ENCODE measurements around the gene TMEM132D.

The TMEM132D gene

GRCh38 chr12:129534966-129535750 is 368.7 kb downstream of the TMEM132D start:
- no peak for DNase-seq (ENCODE audit: low spot score)

DNA sequence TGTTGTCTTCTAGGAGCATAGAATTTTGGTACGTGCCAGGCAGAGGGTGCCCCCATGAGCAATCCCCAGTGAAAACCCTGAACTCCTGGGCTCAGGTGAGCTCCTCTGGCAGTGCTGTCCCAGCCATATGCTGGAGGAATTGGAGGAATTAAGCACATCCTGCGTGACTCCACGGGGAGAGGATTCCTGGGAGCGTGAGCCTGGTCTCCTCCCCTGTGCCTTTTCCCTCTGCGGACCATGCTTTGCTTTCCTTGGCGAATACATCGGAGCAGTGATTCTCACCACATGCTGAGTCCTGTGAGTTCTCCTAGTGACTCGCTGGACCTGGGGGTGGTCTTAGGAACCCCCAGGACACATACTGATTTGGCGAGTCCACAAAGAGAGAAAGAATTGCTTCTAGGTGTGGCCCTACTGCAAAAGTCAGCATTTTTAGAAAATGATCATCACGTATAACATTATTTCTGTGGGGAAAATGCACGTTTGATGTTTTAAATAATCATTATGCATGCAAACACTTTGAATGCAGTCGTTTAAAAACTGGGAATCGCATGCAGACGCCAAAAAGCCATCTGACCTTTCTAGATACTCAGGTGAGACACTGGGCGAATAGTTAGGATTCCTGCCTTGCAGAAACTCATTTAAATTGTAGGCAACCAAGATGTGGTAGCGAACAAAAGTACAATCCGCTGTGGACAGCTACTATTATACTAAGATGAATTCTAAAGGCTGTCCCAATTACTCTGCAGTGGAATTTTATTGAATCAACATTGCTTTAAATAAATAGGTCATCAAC is 370.9 kb downstream of the TMEM132D start:
- no peak for DNase-seq (ENCODE audit: low spot score)

DNA sequence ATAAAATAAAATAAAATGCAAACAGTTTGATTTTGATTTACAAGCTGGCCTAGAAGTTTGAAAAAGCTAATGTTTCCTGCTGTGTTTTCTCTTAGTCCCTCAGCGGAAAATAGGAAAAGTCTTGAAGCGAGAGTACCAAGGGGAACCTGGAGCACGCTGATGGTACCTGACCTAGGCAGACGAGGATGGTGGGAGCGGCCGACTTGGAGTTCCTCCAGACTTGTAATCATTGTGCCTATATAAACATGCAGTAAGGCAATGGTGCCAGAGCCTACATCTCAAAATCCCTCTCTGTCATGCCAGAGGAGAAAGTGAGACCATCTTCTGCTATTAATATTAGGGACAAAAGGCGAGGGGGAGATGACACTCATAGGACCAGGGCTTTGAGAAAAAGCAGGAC is 371.7 kb downstream of the TMEM132D start:
- DNase-seq (ENCODE audit: low spot score), result no peak

DNA sequence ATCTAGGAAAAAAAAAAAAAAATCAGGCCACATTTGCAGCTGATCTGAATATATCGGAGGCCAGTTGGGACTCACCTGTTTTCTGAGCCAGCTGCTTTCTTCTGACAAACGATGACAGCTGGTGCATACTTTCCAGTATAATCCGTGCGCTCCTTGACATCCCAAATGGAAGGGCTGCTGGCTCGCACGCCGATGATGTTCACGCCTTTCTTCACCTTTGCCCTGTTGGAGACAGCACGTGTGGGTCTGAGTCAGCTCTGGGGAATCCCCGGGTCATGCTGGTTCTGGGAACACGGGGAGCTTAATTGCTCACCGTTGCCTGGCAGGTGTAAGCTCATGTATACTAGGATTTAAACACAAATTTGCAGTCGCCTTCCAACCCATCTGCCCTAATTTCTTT is 372.8 kb downstream of the TMEM132D start:
- DNase-seq (ENCODE audit: low spot score), result no peak

DNA sequence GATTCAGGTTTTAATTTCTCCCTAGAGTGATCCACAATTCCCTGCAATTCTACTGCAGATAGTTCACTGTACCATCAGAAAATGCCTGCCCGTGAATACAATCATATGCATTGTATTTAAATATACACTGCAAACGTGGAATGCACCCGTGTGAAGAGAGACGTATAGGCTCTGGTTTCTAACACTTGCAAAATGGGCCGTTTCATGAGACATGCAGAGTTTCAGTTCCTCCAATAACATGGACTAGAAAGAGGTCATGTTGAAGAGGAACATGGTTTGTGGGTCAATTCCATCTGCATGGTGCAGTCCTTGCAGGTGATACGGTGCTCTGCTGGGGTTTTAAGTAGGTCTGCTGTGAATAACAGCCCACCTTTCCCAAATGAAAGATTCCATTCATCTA is 373.3 kb downstream of the TMEM132D start:
- no peak for DNase-seq (ENCODE audit: low spot score)

GRCh38 chr12:129527506-129527905 is 376.3 kb downstream of the TMEM132D start:
- no peak for DNase-seq (ENCODE audit: low spot score)

DNA sequence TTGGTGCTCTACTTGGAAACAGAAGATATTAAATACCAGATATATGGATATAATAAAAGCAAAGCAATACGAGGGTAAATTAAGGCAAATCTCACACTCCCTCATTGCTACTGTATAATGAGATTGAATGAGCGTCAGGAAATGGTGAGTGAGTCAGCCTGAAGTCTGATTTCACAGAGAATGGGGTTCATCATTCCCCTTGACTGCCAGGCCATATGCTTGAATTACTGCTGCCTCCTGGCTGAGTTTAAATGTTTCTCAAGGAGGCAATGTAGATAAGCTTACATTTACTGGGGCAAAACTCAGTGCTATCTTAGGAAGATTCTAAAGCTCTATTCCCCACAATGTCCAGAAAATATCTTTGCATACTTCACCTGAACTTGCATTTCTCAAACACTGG is 380.2 kb downstream of the TMEM132D start:
- DNase-seq (ENCODE audit: low spot score), result no peak

DNA sequence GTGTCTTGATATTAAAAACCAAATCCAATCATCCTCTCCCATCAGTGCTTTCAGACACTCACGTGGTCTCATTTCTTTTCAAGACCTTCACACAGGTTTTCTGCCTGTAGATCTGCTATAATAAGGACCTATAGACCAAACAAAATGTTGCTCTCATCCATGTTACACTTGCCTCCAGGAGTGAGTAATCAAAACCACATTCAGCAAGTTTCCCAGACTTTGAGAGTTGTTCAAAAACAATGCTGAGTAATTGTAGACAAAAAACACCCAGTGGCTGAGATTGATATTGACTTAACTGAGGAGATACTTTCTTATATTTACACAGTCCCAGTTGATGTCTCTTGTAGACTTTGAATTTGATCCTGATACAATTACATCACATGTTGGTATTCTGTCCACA is 383.1 kb downstream of the TMEM132D start:
- no peak for DNase-seq (ENCODE audit: low spot score)

DNA sequence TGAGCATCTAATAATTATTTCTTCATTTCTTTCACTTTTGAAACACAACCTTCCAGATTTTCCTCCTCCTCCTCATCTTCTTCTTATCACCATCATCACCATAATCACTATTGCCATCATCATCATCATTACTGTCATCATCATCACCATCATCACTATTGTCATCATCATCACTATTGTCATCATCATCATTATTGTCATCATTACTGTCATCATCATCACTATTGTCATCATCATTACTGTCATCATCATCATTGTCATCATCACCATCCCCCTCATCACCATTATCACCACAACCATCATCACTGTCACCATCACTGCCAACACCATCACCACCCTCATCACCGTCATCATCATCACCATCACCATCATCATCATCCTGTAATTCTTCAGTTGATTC is 400.0 kb downstream of the TMEM132D start:
- DNase-seq (ENCODE audit: low spot score), result no peak

DNA sequence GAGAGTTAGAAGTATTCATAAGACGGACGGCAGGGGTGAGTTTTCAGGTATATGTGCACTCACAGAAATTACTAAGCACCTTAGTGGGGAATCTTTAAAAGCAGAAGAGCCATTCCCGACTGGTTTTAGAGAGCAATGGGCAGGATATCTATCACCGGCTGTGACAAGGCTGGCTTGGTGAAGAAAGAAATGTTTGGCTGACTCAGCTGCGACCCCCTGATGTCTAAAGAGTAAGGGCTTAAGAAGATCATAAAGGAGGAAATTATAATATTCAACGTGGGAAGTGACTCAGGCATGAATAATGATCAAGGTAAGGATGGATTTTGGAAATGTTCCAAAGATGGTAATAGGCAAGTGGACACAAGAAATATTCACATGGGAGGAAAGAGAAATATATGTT is 407.6 kb downstream of the TMEM132D start:
- DNase-seq (ENCODE audit: low spot score), result no peak

DNA sequence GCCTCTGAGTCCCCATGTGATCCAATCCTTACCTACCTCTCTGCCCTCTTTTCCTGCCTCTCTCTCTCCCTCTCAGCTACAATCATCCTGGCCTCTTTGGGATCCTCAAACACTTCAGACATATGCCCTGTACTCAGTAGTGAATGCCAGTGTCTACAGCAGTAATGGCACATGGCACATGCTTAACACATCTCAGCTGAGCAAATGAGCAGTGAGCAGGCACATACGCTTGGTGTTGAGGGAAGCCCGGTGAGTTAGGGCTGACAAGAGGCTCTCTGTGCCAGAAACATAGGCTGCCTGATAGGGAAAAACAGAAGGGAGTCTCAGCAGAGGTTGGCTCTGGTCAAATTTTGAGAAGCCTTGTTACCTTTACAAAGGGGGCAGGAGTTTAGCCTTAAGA is 409.1 kb downstream of the TMEM132D start:
- no peak for DNase-seq (ENCODE audit: low spot score)

DNA sequence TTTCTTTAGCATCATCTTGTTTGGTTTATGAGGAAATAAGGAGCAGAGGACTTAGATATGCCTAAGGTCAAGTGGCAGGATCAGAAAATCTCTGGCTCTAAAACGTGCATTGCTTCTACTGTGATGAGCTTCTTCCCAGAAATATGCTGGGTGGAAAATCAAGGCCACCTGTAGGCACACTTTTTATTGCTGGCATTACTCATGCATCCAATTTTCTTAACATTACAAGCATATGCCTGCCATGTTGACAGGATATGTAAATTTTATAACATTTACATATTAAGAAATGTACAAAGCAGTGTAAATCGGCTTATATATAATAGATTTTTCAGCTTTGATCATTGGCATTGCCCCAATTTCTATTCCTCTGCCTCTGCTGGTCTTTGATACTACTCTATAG is 409.6 kb downstream of the TMEM132D start:
- no peak for DNase-seq (ENCODE audit: low spot score)

DNA sequence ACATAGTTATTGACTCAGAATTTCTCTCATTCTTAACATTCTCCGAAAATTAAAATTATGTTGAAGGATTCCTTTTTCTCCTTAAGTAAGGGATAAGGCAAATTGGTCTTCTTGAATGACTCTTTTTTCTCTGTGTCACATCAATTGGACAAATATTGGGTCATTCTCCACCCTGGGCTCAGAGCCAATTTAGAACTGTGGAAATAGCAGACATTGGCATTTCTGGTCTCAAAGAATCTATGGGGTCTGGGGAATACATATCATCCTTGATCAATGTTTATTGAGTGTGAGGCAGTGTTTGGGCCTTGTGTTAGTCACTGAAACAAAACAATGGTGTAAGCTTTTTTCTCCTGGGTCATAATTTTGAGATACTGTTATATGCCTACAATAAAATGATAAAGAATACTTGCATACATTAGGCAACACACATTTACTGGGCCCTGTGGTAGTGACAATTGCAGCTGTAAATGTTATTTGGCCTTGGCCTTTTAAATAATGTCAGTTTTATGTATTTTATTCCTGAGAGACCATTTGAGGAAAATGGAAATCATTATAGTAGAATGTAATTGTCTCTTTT is 414.6 kb downstream of the TMEM132D start:
- no peak for DNase-seq (ENCODE audit: low spot score)

GRCh38 chr12:129486931-129487330 is 416.9 kb downstream of the TMEM132D start:
- no peak for DNase-seq (ENCODE audit: low spot score)

- no peak for DNase-seq (ENCODE audit: low spot score)
Measured at GRCh38 chr12:129483111-129483893, 420.5 kb downstream of the TMEM132D start.

GRCh38 chr12:129481921-129482320 is 421.9 kb downstream of the TMEM132D start:
- DNase-seq (ENCODE audit: low spot score), result no peak

- DNase-seq (ENCODE audit: low spot score), result no peak
Measured at GRCh38 chr12:129470196-129470595, 433.6 kb downstream of the TMEM132D start.

- no peak for DNase-seq (ENCODE audit: low spot score)
Measured at GRCh38 chr12:129467726-129468125, 436.1 kb downstream of the TMEM132D start.

GRCh38 chr12:129467289-129467688 is 436.5 kb downstream of the TMEM132D start:
- DNase-seq (ENCODE audit: low spot score), result no peak

GRCh38 chr12:129466499-129466898 is 437.3 kb downstream of the TMEM132D start:
- no peak for DNase-seq (ENCODE audit: low spot score)

DNA sequence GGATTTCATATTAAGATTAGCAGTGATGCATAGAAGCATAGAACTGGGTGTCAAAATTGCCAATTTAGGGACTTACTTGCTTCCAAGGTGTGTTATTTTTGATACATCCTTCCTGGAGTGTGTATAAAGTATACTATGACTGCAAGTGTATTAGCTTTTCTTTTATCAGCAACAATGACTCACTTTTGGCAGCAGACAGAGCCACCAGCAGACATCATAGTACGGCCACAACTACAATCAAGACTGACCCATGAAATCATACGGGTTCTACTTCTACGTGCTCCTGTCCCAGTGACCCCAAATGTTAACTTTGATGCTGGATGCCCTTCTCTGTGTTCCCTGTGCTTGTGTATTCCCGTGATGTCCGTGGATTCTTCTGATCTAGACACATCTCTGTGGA is 443.9 kb downstream of the TMEM132D start:
- DNase-seq (ENCODE audit: low spot score), result no peak

DNA sequence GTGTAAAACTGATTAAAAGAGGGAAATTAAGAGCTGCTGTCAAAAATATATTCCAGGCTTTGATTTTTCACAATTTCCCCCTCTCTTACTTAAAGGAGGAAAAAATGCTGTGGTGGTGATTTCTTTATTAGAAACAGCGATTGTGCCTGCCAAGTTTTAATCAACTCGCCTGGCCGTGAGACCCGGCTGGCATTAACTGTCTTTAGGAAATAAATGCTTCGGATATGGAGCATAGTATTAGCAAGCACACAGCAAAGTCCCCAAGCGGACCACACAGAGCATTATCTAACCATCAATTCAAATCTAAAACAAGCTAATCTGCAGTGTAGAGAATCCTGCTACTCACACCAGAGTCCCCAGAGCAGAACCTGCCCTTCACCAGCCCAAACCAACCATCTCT is 457.1 kb downstream of the TMEM132D start:
- no peak for DNase-seq (ENCODE audit: low spot score)
